Endodermal cell (in vitro differentiated cells): ENCODE measurements around the gene AKAP12. TPM values are rescaled to one million over a fixed set of nuclear protein-coding genes. Genes with fewer than 3 reads are reported as not detected.

ENCODE experiments used
- DNase-seq: peaks from one replicate; pipeline ENCODE4 v3.0.0-alpha.2; 2017
- H3K27ac ChIP-seq: 2 replicates; pipeline ENCODE4 v1.5.1; 2013; ENCODE audit warnings: mild to moderate bottlenecking, low read depth, low read length, moderate library complexity
- H3K27me3 ChIP-seq: 2 replicates; pipeline ENCODE4 v1.6.1; 2013; ENCODE audit warnings: mild to moderate bottlenecking, low read length, moderate library complexity; ENCODE audit not compliant: insufficient read depth, control insufficient read depth, poor library complexity, severe bottlenecking
- H3K36me3 ChIP-seq: 2 replicates; pipeline ENCODE4 v1.7.0; 2013; ENCODE audit warnings: mild to moderate bottlenecking, low read length, moderate library complexity; ENCODE audit not compliant: control insufficient read depth, insufficient read depth
- H3K4me1 ChIP-seq: one replicate; pipeline ENCODE4 v1.7.0; 2013; ENCODE audit warnings: low read length; ENCODE audit not compliant: control insufficient read depth, insufficient read depth
- H3K4me3 ChIP-seq: 2 replicates; pipeline ENCODE4 v1.5.1; 2013; ENCODE audit warnings: mild to moderate bottlenecking, low read length, moderate library complexity
- H3K9ac ChIP-seq: 2 replicates; pipeline ENCODE4 v1.6.1; 2013; ENCODE audit warnings: mild to moderate bottlenecking, low read length, moderate library complexity; ENCODE audit not compliant: poor library complexity, severe bottlenecking; ENCODE audit errors: extremely low read depth
- H3K9me3 ChIP-seq: 2 replicates; pipeline ENCODE4 v1.6.1; 2013; ENCODE audit warnings: mild to moderate bottlenecking, low read length, moderate library complexity; ENCODE audit not compliant: control insufficient read depth
- H3K27ac Mint-ChIP-seq: 2 replicates; pipeline ENCODE4 v1.8.0; 2020; ENCODE audit warnings: mixed read lengths
- H3K27me3 Mint-ChIP-seq: 2 replicates; pipeline ENCODE4 v1.8.0; 2021; ENCODE audit warnings: mild to moderate bottlenecking, mixed read lengths; ENCODE audit not compliant: insufficient read depth
- H3K36me3 Mint-ChIP-seq: 2 replicates; pipeline ENCODE4 v1.8.0; 2020; ENCODE audit warnings: low read depth, mixed read lengths
- H3K4me1 Mint-ChIP-seq: 2 replicates; pipeline ENCODE4 v1.8.0; 2020; ENCODE audit warnings: mixed read lengths
- H3K4me3 Mint-ChIP-seq: 2 replicates; pipeline ENCODE4 v1.8.0; 2020; ENCODE audit warnings: mild to moderate bottlenecking, moderate library complexity, mixed read lengths
- H3K9me3 Mint-ChIP-seq: 2 replicates; pipeline ENCODE4 v1.8.0; 2020; ENCODE audit warnings: mild to moderate bottlenecking, mixed read lengths
- CTCF ChIP-seq: fragments of 200-600 bp; sonication (generic); conservative IDR thresholded peaks from 2 replicates; pipeline ENCODE4 v1.5.0; 2021; ENCODE audit warnings: antibody characterized with exemption, mild to moderate bottlenecking
- WGBS, 2 experiments: methylation state at CpG; one replicate each; pipeline versions ENCODE4 v1.1.5 to v1.1.7; 2013; ENCODE audit warnings: missing lambda C conversion rate in 2 of 2, mixed read lengths in 1 of 2; ENCODE audit not compliant: insufficient coverage in 1 of 2, insufficient read length in 1 of 2; 5-methylcytosine and 5-hydroxymethylcytosine counted together
- total RNA-seq, 2 donors: library from RNA; stranded (reverse); fragmentation: NEBNext Ultra II Directional in 1 of 2; extraction: Animal tissue kit (Norgen Biotek cat#: 25700) in 1 of 2; gene quantifications; 2 replicates in 1 of 2; 3 replicates in 1 of 2; pipeline ENCODE4 v1.2.1, GENCODE V29; 2021

Gene AKAP12
- total RNA-seq, 2 donors from 2014 or later: 27.3 to 33.3 TPM

DNA sequence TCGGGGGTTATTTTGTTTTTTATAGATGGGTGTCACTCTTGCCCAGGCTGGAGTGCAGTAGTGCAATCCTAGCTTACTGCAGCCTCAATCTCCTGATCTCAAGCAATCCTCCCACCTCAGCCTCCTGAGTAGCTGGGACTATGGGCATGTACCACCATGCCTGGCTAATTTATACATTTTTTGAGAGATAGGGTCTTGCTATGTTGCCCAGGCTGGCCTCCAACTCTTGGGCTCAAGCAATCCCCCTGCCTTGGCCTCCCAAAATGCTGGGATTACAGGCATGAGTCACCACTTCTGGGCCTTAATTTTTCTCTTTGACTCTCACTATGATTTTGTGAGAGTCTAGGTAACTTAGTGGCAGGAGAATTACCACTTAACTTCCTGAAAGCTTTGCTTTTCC lies 23.3 kb downstream of the AKAP12 start:
- Histone ChIP-seq H3K27me3 (no peaks in the 10 kb centered on the region), H3K36me3 (no peaks in the 10 kb centered on the region), H3K4me1 (no peaks in the 10 kb centered on the region), H3K9me3 (no peaks in the 10 kb centered on the region), H3K9ac (no peak overlapping the region), H3K27ac (no peak overlapping the region), H3K4me3 (no peak overlapping the region)
- no peak for TF ChIP-seq CTCF
- 93 to 100% methylated on average over 1 of the region's 1 CpG for WGBS, 2 experiments
- H3K4me3 Mint-ChIP-seq: no peak overlapping the region
- no peaks in the 10 kb centered on the region for H3K9me3 Mint-ChIP-seq
- H3K27me3 Mint-ChIP-seq: no peaks in the 10 kb centered on the region
- H3K4me1 Mint-ChIP-seq: no peaks in the 10 kb centered on the region
- no peak for DNase-seq
- H3K27ac Mint-ChIP-seq: no peak overlapping the region
- no peaks in the 10 kb centered on the region for H3K36me3 Mint-ChIP-seq

DNA sequence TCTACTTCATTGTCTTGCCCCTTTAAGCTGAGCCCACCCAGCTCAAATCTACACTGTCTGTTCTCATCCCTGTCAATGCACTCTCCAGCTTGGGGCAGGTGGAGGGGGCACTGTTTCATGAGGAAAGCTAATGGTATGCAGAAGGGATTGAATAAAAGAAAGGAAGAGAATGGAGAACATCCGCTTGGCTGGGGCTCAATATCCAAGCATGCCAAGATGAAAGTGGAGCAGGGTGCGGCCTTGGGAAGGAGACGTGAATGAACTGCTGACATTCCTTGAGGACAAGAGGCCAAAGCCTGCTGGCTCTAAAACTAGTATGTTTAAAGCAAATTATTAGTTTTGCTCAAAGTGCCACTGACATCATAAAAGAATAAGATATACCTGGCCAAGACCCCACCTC lies 24.2 kb downstream of the AKAP12 start:
- H3K9ac ChIP-seq: no peak overlapping the region
- Mint-ChIP-seq H3K4me1 (no peaks in the 10 kb centered on the region), H3K9me3 (no peaks in the 10 kb centered on the region), H3K27ac (no peak overlapping the region), H3K4me3 (no peak overlapping the region), H3K36me3 (no peaks in the 10 kb centered on the region), H3K27me3 (no peaks in the 10 kb centered on the region)
- H3K27me3 ChIP-seq: no peaks in the 10 kb centered on the region
- no peak for TF ChIP-seq CTCF
- no peak overlapping the region for H3K4me3 ChIP-seq
- no peak overlapping the region for H3K27ac ChIP-seq
- 85 to 96% methylated on average over 2 to 3 of the region's 3 CpGs for WGBS, 2 experiments
- H3K4me1 ChIP-seq: no peaks in the 10 kb centered on the region
- no peaks in the 10 kb centered on the region for H3K36me3 ChIP-seq
- DNase-seq: no peak
- H3K9me3 ChIP-seq: no peaks in the 10 kb centered on the region

DNA sequence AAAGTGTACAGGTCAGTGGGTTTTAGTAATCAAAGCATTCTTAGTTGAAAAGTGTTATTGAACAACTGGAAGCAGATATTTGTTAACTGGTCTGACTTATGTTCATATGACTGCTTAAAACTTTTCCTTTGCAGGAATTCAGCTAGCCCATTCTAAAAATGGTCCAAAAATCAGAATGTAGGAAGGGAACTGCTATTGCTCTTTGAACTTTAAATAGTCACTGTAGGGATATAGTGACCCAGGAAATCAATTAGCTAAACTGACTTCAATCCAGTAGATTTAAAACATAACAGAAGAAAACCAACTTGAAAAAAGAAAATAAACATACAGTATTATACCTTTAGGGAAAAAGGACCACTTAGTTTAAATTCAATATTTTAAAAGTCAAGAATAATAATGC lies 25.5 kb downstream of the AKAP12 start:
- H3K4me3 Mint-ChIP-seq: no peak overlapping the region
- H3K9me3 ChIP-seq: no peaks in the 10 kb centered on the region
- no peaks in the 10 kb centered on the region for H3K4me1 ChIP-seq
- H3K9me3 Mint-ChIP-seq: no peaks in the 10 kb centered on the region
- no peaks in the 10 kb centered on the region for H3K36me3 ChIP-seq
- H3K27ac Mint-ChIP-seq: no peak overlapping the region
- no peaks in the 10 kb centered on the region for H3K27me3 Mint-ChIP-seq
- no peaks in the 10 kb centered on the region for H3K36me3 Mint-ChIP-seq
- DNase-seq: no peak
- H3K9ac ChIP-seq: no peak overlapping the region
- H3K27ac ChIP-seq: no peak overlapping the region
- no peaks in the 10 kb centered on the region for H3K4me1 Mint-ChIP-seq
- H3K4me3 ChIP-seq: no peak overlapping the region
- TF ChIP-seq CTCF: no peak
- H3K27me3 ChIP-seq: no peaks in the 10 kb centered on the region
